Duodenal mucosa (tissue), 2 donors: ENCODE measurements around the gene SERPINB3.
"Not testable (repeated sequence)": the region's sequence is repeated elsewhere in the genome, so short reads cannot be mapped to it uniquely, and the experiment has no call there.

Experiments used
- H3K27ac ChIP-seq: one replicate; pipeline ENCODE4 v1.7.0; 2013; ENCODE audit warnings: low read depth, low read length
- H3K27me3 ChIP-seq, 2 donors: one replicate each; pipeline ENCODE4 v1.7.0; 2013; ENCODE audit warnings: low read length in 2 of 2, control low read depth in 1 of 2; ENCODE audit not compliant: insufficient read depth in 2 of 2, control insufficient read depth in 1 of 2
- H3K36me3 ChIP-seq, 2 donors: one replicate each; pipeline ENCODE4 v1.7.0; 2013; ENCODE audit warnings: low read length in 2 of 2, control low read depth in 1 of 2; ENCODE audit not compliant: insufficient read depth in 2 of 2, control insufficient read depth in 1 of 2
- H3K4me1 ChIP-seq, 2 donors: one replicate each; pipeline ENCODE4 v1.7.0; 2013; ENCODE audit warnings: low read length in 2 of 2, control low read depth in 1 of 2; ENCODE audit not compliant: insufficient read depth in 2 of 2, control insufficient read depth in 1 of 2
- H3K4me3 ChIP-seq, 2 donors: one replicate each; pipeline ENCODE4 v1.7.0; 2013; ENCODE audit warnings: low read length in 2 of 2, low read depth in 1 of 2
- H3K9ac ChIP-seq, 2 donors: one replicate each; pipeline ENCODE4 v1.7.0; 2013; ENCODE audit warnings: low read length in 2 of 2, low read depth in 1 of 2
- H3K9me3 ChIP-seq, 2 donors: one replicate each; pipeline ENCODE4 v1.7.0; 2013; ENCODE audit warnings: low read length in 2 of 2, control low read depth in 1 of 2; ENCODE audit not compliant: control insufficient read depth in 1 of 2

SERPINB3 gene

GRCh38 chr18:63683890-63684289, 22.2 kb upstream of the SERPINB3 start:
- Histone ChIP-seq H3K9ac (no peak overlapping the region), H3K36me3 (no peaks in the 10 kb centered on the region), H3K27me3 (no peaks in the 10 kb centered on the region), H3K9me3 (no peaks in the 10 kb centered on the region), H3K4me3 (no peak overlapping the region), H3K27ac (no peak overlapping the region), H3K4me1 (no peaks in the 10 kb centered on the region)

GRCh38 chr18:63683152-63683551, 21.5 kb upstream of the SERPINB3 start:
- no peak overlapping the region for H3K9ac ChIP-seq
- no peaks in the 10 kb centered on the region for H3K27me3 ChIP-seq
- no peaks in the 10 kb centered on the region for H3K36me3 ChIP-seq
- no peak overlapping the region for H3K4me3 ChIP-seq
- H3K9me3 ChIP-seq: no peaks in the 10 kb centered on the region
- H3K27ac ChIP-seq: no peak overlapping the region
- H3K4me1 ChIP-seq: no peaks in the 10 kb centered on the region

GRCh38 chr18:63681449-63682340, 20.0 kb upstream of the SERPINB3 start:
- Histone ChIP-seq H3K4me1 (no peaks in the 10 kb centered on the region), H3K9ac (no peak overlapping the region), H3K4me3 (no peak overlapping the region), H3K36me3 (no peaks in the 10 kb centered on the region), H3K27ac (no peak overlapping the region), H3K27me3 (no peaks in the 10 kb centered on the region), H3K9me3 (no peaks in the 10 kb centered on the region)

DNA sequence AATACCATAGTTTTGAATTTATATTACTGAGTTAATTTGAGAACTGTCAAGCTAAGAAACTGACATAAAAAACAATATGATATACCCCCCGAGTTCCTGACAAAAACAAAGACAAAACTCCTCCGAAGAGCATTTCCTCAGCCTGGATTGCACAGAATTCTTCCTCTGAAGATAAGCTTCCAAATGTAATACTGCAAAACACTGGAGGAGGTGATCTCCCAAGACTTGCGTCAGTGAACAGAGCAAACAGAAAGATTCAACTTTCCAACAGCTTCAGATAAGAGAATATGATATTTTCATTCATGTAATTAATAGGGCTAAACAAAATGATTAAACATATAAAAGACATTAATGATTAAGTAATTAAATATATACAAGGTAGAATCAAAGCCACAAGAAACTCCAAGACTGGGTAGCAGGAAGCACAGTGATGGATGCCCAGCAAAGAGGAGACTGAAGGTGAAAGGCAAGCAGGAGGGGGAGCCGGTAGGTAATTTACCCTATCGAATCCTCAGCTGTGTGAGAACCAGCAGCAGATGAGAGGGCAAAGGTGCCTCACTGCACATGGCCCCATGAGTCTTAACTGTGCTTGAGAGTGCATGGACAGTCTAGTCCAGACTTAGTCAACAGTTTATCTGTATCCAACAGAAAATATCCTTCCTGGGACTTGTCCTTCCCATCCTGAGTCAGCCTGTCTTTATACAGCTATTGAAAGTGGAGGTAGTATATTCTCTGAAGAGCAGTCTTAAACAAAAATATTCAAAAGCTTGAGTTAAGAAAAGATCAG, 18.3 kb upstream of the SERPINB3 start:
- H3K36me3 ChIP-seq: no peaks in the 10 kb centered on the region
- no peaks in the 10 kb centered on the region for H3K27me3 ChIP-seq
- H3K27ac ChIP-seq: no peak overlapping the region
- no peak overlapping the region for H3K4me3 ChIP-seq
- H3K9ac ChIP-seq: no peak overlapping the region
- no peaks in the 10 kb centered on the region for H3K4me1 ChIP-seq
- H3K9me3 ChIP-seq: no peaks in the 10 kb centered on the region

- no peak overlapping the region for H3K9ac ChIP-seq
- H3K9me3 ChIP-seq: no peaks in the 10 kb centered on the region
- no peaks in the 10 kb centered on the region for H3K36me3 ChIP-seq
- H3K4me1 ChIP-seq: no peaks in the 10 kb centered on the region
- no peaks in the 10 kb centered on the region for H3K27me3 ChIP-seq
- no peak overlapping the region for H3K27ac ChIP-seq
- no peak overlapping the region for H3K4me3 ChIP-seq
These were observed 16.0 kb upstream of the SERPINB3 start for GRCh38 chr18:63677500-63678225.

GRCh38 chr18:63676526-63677323, 15.0 kb upstream of the SERPINB3 start:
- Histone ChIP-seq H3K9ac (no peak overlapping the region), H3K4me1 (no peaks in the 10 kb centered on the region), H3K27me3 (no peaks in the 10 kb centered on the region), H3K36me3 (no peaks in the 10 kb centered on the region), H3K4me3 (no peak overlapping the region), H3K9me3 (no peaks in the 10 kb centered on the region), H3K27ac (no peak overlapping the region)

DNA sequence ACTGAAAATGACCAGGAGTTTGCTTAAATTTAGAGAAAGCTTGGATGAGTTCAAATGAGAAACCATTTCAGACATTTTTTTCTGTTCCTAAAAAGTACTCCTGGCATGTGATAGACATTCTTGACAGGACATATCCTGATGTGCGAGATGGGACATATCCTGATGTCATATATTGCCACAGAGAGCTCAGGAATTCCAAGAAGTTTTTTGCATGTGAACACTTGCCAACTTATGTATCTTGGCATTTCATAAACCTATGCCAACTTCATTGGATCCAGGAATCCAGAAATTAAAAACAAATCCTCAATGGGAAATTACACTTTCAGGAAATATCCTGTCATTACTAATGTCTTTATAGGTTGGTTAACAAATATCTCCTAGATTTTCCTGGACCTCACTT, 2.9 kb upstream of the SERPINB3 start:
- no peaks in the 10 kb centered on the region for H3K27me3 ChIP-seq
- H3K36me3 ChIP-seq: no peaks in the 10 kb centered on the region
- no peak overlapping the region for H3K27ac ChIP-seq
- H3K4me1 ChIP-seq: no peaks in the 10 kb centered on the region
- H3K4me3 ChIP-seq: no peak overlapping the region
- H3K9me3 ChIP-seq: peaks cover 0 to 2% of the 10 kb centered on the region in 2 donors
- no peak overlapping the region for H3K9ac ChIP-seq

- not testable (repeated sequence) for H3K27me3 ChIP-seq, H3K4me1 ChIP-seq, H3K27ac ChIP-seq, H3K36me3 ChIP-seq, H3K9me3 ChIP-seq, H3K9ac ChIP-seq, H3K4me3 ChIP-seq
These were observed 2.8 kb downstream of the SERPINB3 start for GRCh38 chr18:63658920-63659319.

- H3K36me3 ChIP-seq, H3K27ac ChIP-seq, H3K4me1 ChIP-seq, H3K9ac ChIP-seq, H3K9me3 ChIP-seq, H3K27me3 ChIP-seq, H3K4me3 ChIP-seq: not testable (repeated sequence)
These were observed 11.4 kb downstream of the SERPINB3 start for GRCh38 chr18:63650271-63650670.
